Tibial artery (tissue), 4 donors: Measurements from ENCODE around the gene RXRB.

Experiments
- DNase-seq, 2 donors: peaks; one replicate each; pipeline ENCODE4 v3.0.0-alpha.2; 2019
- H3K27ac ChIP-seq, 2 donors: fragments of 200-600 bp; sonication (generic) in 1 of 2; 1 replicate in 1 of 2; 2 replicates in 1 of 2; pipeline ENCODE4 v1.5.1; 2018 to 2019; ENCODE audit warnings: mild to moderate bottlenecking in 1 of 2
- H3K27me3 ChIP-seq, 2 donors: fragments of 200-600 bp; sonication (generic) in 1 of 2; one replicate each; pipeline versions ENCODE4 v1.5.1 to v1.6.0; 2016 to 2019
- H3K36me3 ChIP-seq, 3 donors: fragments of 200-600 bp; sonication (generic) in 2 of 3; one replicate each; pipeline ENCODE4 v1.5.1; 2016 to 2019; ENCODE audit warnings: mild to moderate bottlenecking in 2 of 3
- H3K4me1 ChIP-seq, 4 donors: fragments of 200-600 bp; sonication (generic) in 2 of 4; 1 replicate in 3 of 4; 2 replicates in 1 of 4; pipeline ENCODE4 v1.5.1; 2016 to 2019
- H3K4me3 ChIP-seq, 2 donors: fragments of 200-600 bp; sonication (generic) in 1 of 2; 1 replicate in 1 of 2; 2 replicates in 1 of 2; pipeline ENCODE4 v1.5.1; 2018 to 2019; ENCODE audit warnings: mild to moderate bottlenecking in 2 of 2
- H3K9me3 ChIP-seq, 3 donors: fragments of 200-600 bp; sonication (generic) in 1 of 3; one replicate each; pipeline ENCODE4 v1.5.1; 2016 to 2019
- CTCF ChIP-seq, 2 experiments: fragments of 200-600 bp in 1 of 2; fragments of 450-650 bp in 1 of 2; IDR thresholded peaks; one replicate each; pipeline ENCODE4 v1.5.1; 2017 to 2019; ENCODE audit warnings: antibody characterized with exemption in 2 of 2, mild to moderate bottlenecking in 1 of 2, moderate library complexity in 1 of 2
- intact Hi-C: fragments of 100-400 bp; cut with DNase I; formaldehyde crosslinking; loops from one replicate; pipeline ENCODE4 v1.15.0; 2023; ENCODE audit warnings: low total_unique reads

The RXRB gene

GRCh38 chr6:33165581-33166258, 34.7 kb downstream of the RXRB start:
- H3K36me3 ChIP-seq, result no peaks in the 10 kb centered on the region
- peaks cover 0 to 15% (median 13%) of the 10 kb centered on the region in 4 donors for H3K4me1 ChIP-seq
- TF ChIP-seq CTCF (IDR thresholded peaks at IDR 0.05), result no peak
- H3K27ac ChIP-seq, result no peak overlapping the region
- intact Hi-C loops, result no loop called here
- DNase-seq, result no peak
- H3K9me3 ChIP-seq, result no peaks in the 10 kb centered on the region
- no peak overlapping the region for H3K4me3 ChIP-seq
- H3K27me3 ChIP-seq, result no peaks in the 10 kb centered on the region

- H3K4me3 ChIP-seq, result no peak overlapping the region
- intact Hi-C loops, result loop anchor here (5.0 kb wide), 2 partner anchors 32 to 82 kb away; no protein-coding TSS in a partner anchor
- H3K4me1 ChIP-seq, result peaks cover 0 to 20% (median 14%) of the 10 kb centered on the region in 4 donors
- H3K9me3 ChIP-seq, result no peaks in the 10 kb centered on the region
- no peak overlapping the region for H3K27ac ChIP-seq
- no peaks in the 10 kb centered on the region for H3K27me3 ChIP-seq
- no peak for DNase-seq
- H3K36me3 ChIP-seq, result no peaks in the 10 kb centered on the region
- TF ChIP-seq CTCF (IDR thresholded peaks at IDR 0.05), result no peak
These were observed 35.6 kb downstream of the RXRB start for GRCh38 chr6:33164665-33165373.

GRCh38 chr6:33164176-33164575, 36.3 kb downstream of the RXRB start:
- Histone ChIP-seq H3K27me3 (no peaks in the 10 kb centered on the region), H3K27ac (no peak overlapping the region), H3K4me3 (no peak overlapping the region), H3K36me3 (no peaks in the 10 kb centered on the region), H3K4me1 (peaks cover 0 to 20% (median 14%) of the 10 kb centered on the region in 4 donors), H3K9me3 (no peaks in the 10 kb centered on the region)
- DNase-seq, result no peak
- no peak for TF ChIP-seq CTCF (IDR thresholded peaks at IDR 0.05)
- intact Hi-C loops, result loop anchor here (5.0 kb wide), 2 partner anchors 33 to 83 kb away; no protein-coding TSS in a partner anchor

GRCh38 chr6:33163540-33163939, 36.9 kb downstream of the RXRB start:
- Histone ChIP-seq H3K27me3 (no peaks in the 10 kb centered on the region), H3K36me3 (no peaks in the 10 kb centered on the region), H3K9me3 (no peaks in the 10 kb centered on the region), H3K4me3 (no peak overlapping the region), H3K4me1 (peaks cover 0 to 20% (median 14%) of the 10 kb centered on the region in 4 donors), H3K27ac (no peak overlapping the region)
- DNase-seq, result no peak
- no peak for TF ChIP-seq CTCF (IDR thresholded peaks at IDR 0.05)
- intact Hi-C loops, result loop anchor here (5.0 kb wide), 2 partner anchors 34 to 84 kb away; no protein-coding TSS in a partner anchor

- peak; percentile 77 to 89 for DNase-seq
- Histone ChIP-seq H3K9me3 (no peaks in the 10 kb centered on the region), H3K27ac (peak overlapping the region; percentile 50 to 52), H3K4me3 (peak overlapping the region; percentile 45 to 61), H3K36me3 (no peaks in the 10 kb centered on the region), H3K4me1 (peaks cover 0 to 20% (median 14%) of the 10 kb centered on the region in 4 donors), H3K27me3 (no peaks in the 10 kb centered on the region)
- intact Hi-C loops, result loop anchor here (5.0 kb wide), 2 partner anchors 36 to 86 kb away; no protein-coding TSS in a partner anchor
- TF ChIP-seq CTCF (IDR thresholded peaks at IDR 0.05), result peak; percentile 89 to 96
These were observed 38.8 kb downstream of the RXRB start for GRCh38 chr6:33161354-33162331.
